ENCODE measurements around the gene MED16. TPM values are rescaled to one million over a fixed set of nuclear protein-coding genes. Genes with fewer than 3 reads are reported as not detected.
"Not testable (repeated sequence)": the region's sequence is repeated elsewhere in the genome, so short reads cannot be mapped to it uniquely, and the experiment has no call there.

Gene MED16
- total RNA-seq, 1 experiment from 2014 or later: 16.6 TPM

- DNase-seq (ENCODE audit: low spot score): no peak
Measured at GRCh38 chr19:889662-890295, 3.2 kb downstream of the MED16 start.

- DNase-seq (ENCODE audit: low spot score): no peak
Measured at GRCh38 chr19:888581-889385, 4.2 kb downstream of the MED16 start.

- DNase-seq (ENCODE audit: low spot score): no peak
Measured at GRCh38 chr19:887599-887998, 5.4 kb downstream of the MED16 start.

GRCh38 chr19:887072-887471 lies 5.9 kb downstream of the MED16 start:
- DNase-seq (ENCODE audit: low spot score): no peak

GRCh38 chr19:885536-886224 lies 7.3 kb downstream of the MED16 start:
- no peak for DNase-seq (ENCODE audit: low spot score)

- DNase-seq (ENCODE audit: low spot score): no peak
Measured at GRCh38 chr19:884420-885211, 8.4 kb downstream of the MED16 start.

- DNase-seq (ENCODE audit: low spot score): no peak
Measured at GRCh38 chr19:883661-884211, 9.3 kb downstream of the MED16 start.

GRCh38 chr19:882871-883497 lies 10.0 kb downstream of the MED16 start:
- no peak for DNase-seq (ENCODE audit: low spot score)

GRCh38 chr19:881385-882071 lies 11.5 kb downstream of the MED16 start:
- DNase-seq (ENCODE audit: low spot score): no peak

- DNase-seq (ENCODE audit: low spot score): no peak
Measured at GRCh38 chr19:879711-880438, 13.1 kb downstream of the MED16 start.

- not testable (repeated sequence) for DNase-seq (ENCODE audit: low spot score)
Measured at GRCh38 chr19:878751-879561, 14.0 kb downstream of the MED16 start.

GRCh38 chr19:877992-878660 lies 14.9 kb downstream of the MED16 start:
- not testable (repeated sequence) for DNase-seq (ENCODE audit: low spot score)

GRCh38 chr19:876780-877314 lies 16.1 kb downstream of the MED16 start:
- DNase-seq (ENCODE audit: low spot score): no peak

- no peak for DNase-seq (ENCODE audit: low spot score)
Measured at GRCh38 chr19:876089-876488, 16.9 kb downstream of the MED16 start.

- no peak for DNase-seq (ENCODE audit: low spot score)
Measured at GRCh38 chr19:875265-875879, 17.6 kb downstream of the MED16 start.

GRCh38 chr19:873561-874041 lies 19.4 kb downstream of the MED16 start:
- DNase-seq (ENCODE audit: low spot score): no peak

GRCh38 chr19:873084-873483 lies 19.9 kb downstream of the MED16 start:
- DNase-seq (ENCODE audit: low spot score): no peak
